B cell (primary cell): ENCODE results near the gene CHST11. TPM values are rescaled to one million over a fixed set of nuclear protein-coding genes. Genes with fewer than 3 reads are reported as not detected.

Source experiments
- ATAC-seq: fragments of 200-7000 bp; cut with Tn5 transposase; one replicate; pipeline ENCODE4 v1.10.0; 2021; ENCODE audit warnings: low read depth, mild to moderate bottlenecking, moderate number of reproducible peaks, moderate library complexity
- CTCF ChIA-PET: fragments of 350-600 bp; sonication (Branson Sonifier 250); formaldehyde crosslinking; loops from one replicate; lab custom pipeline; 2021; ENCODE audit warnings: antibody characterized with exemption, inconsistent platforms; lab: Charles Lee
- POLR2A ChIA-PET: fragments of 350-600 bp; sonication (Branson Sonifier 250); formaldehyde crosslinking; loops from one replicate; lab custom pipeline; 2021; ENCODE audit warnings: antibody characterized with exemption; lab: Charles Lee
- DNase-seq: peaks from one replicate; pipeline ENCODE4 v3.0.0; 2013
- H2AFZ ChIP-seq: 2 replicates; pipeline ENCODE4 v1.6.1; 2012; ENCODE audit warnings: mild to moderate bottlenecking, low read depth, low read length; ENCODE audit not compliant: insufficient read depth, poor library complexity, severe bottlenecking
- H3K27ac ChIP-seq, 2 donors: 1 replicate in 1 of 2; 2 replicates in 1 of 2; pipeline ENCODE4 v1.5.1; 2012 to 2013; ENCODE audit warnings: low read length in 2 of 2, mild to moderate bottlenecking in 2 of 2, moderate library complexity in 1 of 2
- H3K27me3 ChIP-seq, 4 experiments: fragments of 200-600 bp in 1 of 4; sonication (generic) in 1 of 4; replicated peaks in 1 of 4; 1 replicate in 2 of 4; 2 replicates in 2 of 4; pipeline versions ENCODE4 v1.6.1 to v1.7.0; 2013 to 2016; ENCODE audit warnings: low read length in 3 of 4, mild to moderate bottlenecking in 2 of 4, mixed read lengths in 1 of 4, moderate library complexity in 1 of 4; ENCODE audit not compliant: insufficient read depth in 4 of 4, control insufficient read depth in 3 of 4; ENCODE audit errors: control extremely low read depth in 1 of 4
- H3K36me3 ChIP-seq, 2 experiments: replicated peaks in 1 of 2; 1 replicate in 1 of 2; 2 replicates in 1 of 2; pipeline versions ENCODE4 v1.6.1 to v1.7.1; 2013; ENCODE audit warnings: low read length in 1 of 2; ENCODE audit not compliant: insufficient read depth in 2 of 2, control insufficient read depth in 1 of 2; ENCODE audit errors: control extremely low read depth in 1 of 2, extremely low read depth in 1 of 2
- H3K4me1 ChIP-seq, 2 donors: fragments of 200-600 bp in 1 of 2; sonication (generic) in 1 of 2; 1 replicate in 1 of 2; 2 replicates in 1 of 2; pipeline versions ENCODE4 v1.5.1 to v1.6.1; 2013 to 2017; ENCODE audit warnings: low read length in 2 of 2; ENCODE audit not compliant: control insufficient read depth in 2 of 2, insufficient read depth in 2 of 2
- H3K4me2 ChIP-seq: replicated peaks from 2 replicates; pipeline ENCODE3; 2012; ENCODE audit warnings: mild to moderate bottlenecking, low read depth, low read length; ENCODE audit not compliant: poor library complexity, severe bottlenecking
- H3K4me3 ChIP-seq, 5 experiments: fragments of 200-600 bp in 1 of 5; sonication (generic) in 1 of 5; 1 replicate in 3 of 5; 2 replicates in 2 of 5; pipeline versions ENCODE4 v1.5.1 to v1.7.0; 2011 to 2016; ENCODE audit warnings: low read length in 4 of 5, mild to moderate bottlenecking in 4 of 5, low read depth in 2 of 5, control low read depth in 1 of 5, moderate library complexity in 1 of 5; ENCODE audit not compliant: insufficient read depth in 1 of 5; ENCODE audit errors: control extremely low read depth in 1 of 5, extremely low read depth in 1 of 5
- H3K79me2 ChIP-seq: fragments of 200-600 bp; sonication (generic); one replicate; pipeline ENCODE4 v1.6.0; 2016; ENCODE audit warnings: low read length; ENCODE audit not compliant: control insufficient read depth, insufficient read depth
- H3K9ac ChIP-seq: fragments of 200-600 bp; sonication (generic); 2 replicates; pipeline ENCODE4 v1.6.1; 2017; ENCODE audit warnings: mild to moderate bottlenecking, low read length, moderate library complexity
- H3K9me3 ChIP-seq, 3 donors: one replicate each; pipeline versions ENCODE4 v1.6.1 to v1.7.1; 2013; ENCODE audit warnings: low read length in 2 of 3; ENCODE audit not compliant: control insufficient read depth in 2 of 3, insufficient read depth in 1 of 3; ENCODE audit errors: control extremely low read depth in 1 of 3
- H4K20me1 ChIP-seq: 2 replicates; pipeline ENCODE4 v1.6.0; 2012; ENCODE audit warnings: mild to moderate bottlenecking, low read length; ENCODE audit not compliant: insufficient read depth, control insufficient read depth, poor library complexity, severe bottlenecking
- H3K27ac Mint-ChIP-seq: one replicate; pipeline ENCODE4 v1.8.0; 2021; ENCODE audit warnings: mixed read lengths
- H3K27me3 Mint-ChIP-seq: one replicate; pipeline ENCODE4 v1.8.0; 2021; ENCODE audit warnings: mixed read lengths
- H3K4me1 Mint-ChIP-seq: one replicate; pipeline ENCODE4 v1.8.0; 2021; ENCODE audit warnings: mixed read lengths
- H3K4me3 Mint-ChIP-seq: one replicate; pipeline ENCODE4 v1.8.0; 2021; ENCODE audit warnings: mixed read lengths
- H3K9me3 Mint-ChIP-seq: one replicate; pipeline ENCODE4 v1.8.0; 2022; ENCODE audit warnings: mixed read lengths; ENCODE audit not compliant: insufficient read depth
- EZH2 ChIP-seq: IDR thresholded peaks from 2 replicates; pipeline ENCODE4 v1.6.1; 2012; ENCODE audit warnings: borderline replicate concordance, low read depth, mild to moderate bottlenecking, moderate library complexity, low read length; ENCODE audit not compliant: insufficient read depth, poor library complexity, severe bottlenecking
- WGBS: methylation state at CpG from one replicate; pipeline ENCODE4 v1.1.5; 2013; ENCODE audit warnings: missing lambda C conversion rate; ENCODE audit not compliant: insufficient coverage; 5-methylcytosine and 5-hydroxymethylcytosine counted together
- intact Hi-C: fragments of 100-400 bp; cut with micrococcal nuclease; formaldehyde crosslinking; loops from one replicate; pipeline ENCODE4 v1.10.0; 2022
- polyA plus RNA-seq: library from polyadenylated mRNA; depleted of rRNA; stranded (reverse); fragments of >200 nt; gene quantifications from 2 replicates; pipeline ENCODE4 v1.2.3, GENCODE V29; 2012
- total RNA-seq, 2 donors: library from RNA; stranded (reverse); fragments of 120-200 nt in 1 of 2; gene quantifications; 1 replicate in 1 of 2; 2 replicates in 1 of 2; pipeline versions ENCODE4 v1.2.3 to v1.2.4, GENCODE V29; 2013 to 2022
- TF ChIP-seq, protein P1 (sequence below): fragments of 200-600 bp; IDR thresholded peaks from one replicate; pipeline ENCODE4 v1.8.0; 2022; ENCODE audit warnings: antibody characterized with exemption, mild to moderate bottlenecking

Gene CHST11
- total and polyA plus RNA-seq, 2 donors (not counting 1 experiment from before 2014, with no cell fraction given) = 46.3 to 152 TPM

DNA sequence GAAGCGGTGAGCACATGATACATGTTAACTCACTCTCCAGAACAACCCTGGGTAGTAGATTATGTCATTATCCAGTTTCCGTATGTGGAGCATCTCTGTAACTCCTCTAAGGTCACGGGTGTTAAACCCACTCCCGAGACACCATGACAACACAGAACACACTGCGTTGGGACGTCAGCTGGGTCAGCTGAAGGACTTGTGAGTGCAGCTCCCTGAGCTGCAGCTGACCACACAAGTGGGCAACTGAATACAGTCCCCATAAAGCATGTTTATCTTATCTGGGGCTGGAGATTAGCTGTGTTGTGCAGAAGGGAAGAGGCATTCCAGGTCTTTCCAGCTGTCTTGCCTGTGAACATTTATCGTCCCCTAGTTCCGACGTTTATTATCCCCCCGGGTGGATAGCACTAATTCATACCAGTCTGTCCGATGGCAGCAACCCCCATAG, 211.5 kb downstream of the CHST11 start:
- Mint-ChIP-seq H3K4me3 (peak overlapping the region; percentile 51), H3K9me3 (no peaks in the 10 kb centered on the region), H3K4me1 (peaks cover 73% of the 10 kb centered on the region), H3K27me3 (no peaks in the 10 kb centered on the region), H3K27ac (peak overlapping the region; percentile 64)
- POLR2A ChIA-PET = no interaction called here
- no peak for DNase-seq
- Histone ChIP-seq H3K9ac (no peak overlapping the region), H3K27me3 (no peaks in the 10 kb centered on the region), H3K4me3 (no peak overlapping the region), H3K36me3 (no peaks in the 10 kb centered on the region), H2AFZ (no peak overlapping the region), H4K20me1 (peaks cover 66% of the 10 kb centered on the region), H3K9me3 (peaks cover 0 to 3% (median 0%) of the 10 kb centered on the region in 3 donors), H3K79me2 (peaks cover 90% of the 10 kb centered on the region), H3K4me2 (no peak overlapping the region), H3K4me1 (peaks cover 39 to 53% of the 10 kb centered on the region in 2 donors), H3K27ac (no peak overlapping the region)
- 92% methylated on average over 2 of the region's 11 CpGs for WGBS
- no peak for ATAC-seq
- TF ChIP-seq EZH2 = no peak
- TF ChIP-seq, protein P1, sequence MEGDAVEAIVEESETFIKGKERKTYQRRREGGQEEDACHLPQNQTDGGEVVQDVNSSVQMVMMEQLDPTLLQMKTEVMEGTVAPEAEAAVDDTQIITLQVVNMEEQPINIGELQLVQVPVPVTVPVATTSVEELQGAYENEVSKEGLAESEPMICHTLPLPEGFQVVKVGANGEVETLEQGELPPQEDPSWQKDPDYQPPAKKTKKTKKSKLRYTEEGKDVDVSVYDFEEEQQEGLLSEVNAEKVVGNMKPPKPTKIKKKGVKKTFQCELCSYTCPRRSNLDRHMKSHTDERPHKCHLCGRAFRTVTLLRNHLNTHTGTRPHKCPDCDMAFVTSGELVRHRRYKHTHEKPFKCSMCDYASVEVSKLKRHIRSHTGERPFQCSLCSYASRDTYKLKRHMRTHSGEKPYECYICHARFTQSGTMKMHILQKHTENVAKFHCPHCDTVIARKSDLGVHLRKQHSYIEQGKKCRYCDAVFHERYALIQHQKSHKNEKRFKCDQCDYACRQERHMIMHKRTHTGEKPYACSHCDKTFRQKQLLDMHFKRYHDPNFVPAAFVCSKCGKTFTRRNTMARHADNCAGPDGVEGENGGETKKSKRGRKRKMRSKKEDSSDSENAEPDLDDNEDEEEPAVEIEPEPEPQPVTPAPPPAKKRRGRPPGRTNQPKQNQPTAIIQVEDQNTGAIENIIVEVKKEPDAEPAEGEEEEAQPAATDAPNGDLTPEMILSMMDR = no peak
- intact Hi-C loops = no loop called here
- CTCF ChIA-PET = interaction anchor here (1.1 to 2.2 kb wide), 3 partner anchors 14 to 286 kb away, joined by 3 to 14 read pairs (median 5); no protein-coding TSS in a partner anchor

DNA sequence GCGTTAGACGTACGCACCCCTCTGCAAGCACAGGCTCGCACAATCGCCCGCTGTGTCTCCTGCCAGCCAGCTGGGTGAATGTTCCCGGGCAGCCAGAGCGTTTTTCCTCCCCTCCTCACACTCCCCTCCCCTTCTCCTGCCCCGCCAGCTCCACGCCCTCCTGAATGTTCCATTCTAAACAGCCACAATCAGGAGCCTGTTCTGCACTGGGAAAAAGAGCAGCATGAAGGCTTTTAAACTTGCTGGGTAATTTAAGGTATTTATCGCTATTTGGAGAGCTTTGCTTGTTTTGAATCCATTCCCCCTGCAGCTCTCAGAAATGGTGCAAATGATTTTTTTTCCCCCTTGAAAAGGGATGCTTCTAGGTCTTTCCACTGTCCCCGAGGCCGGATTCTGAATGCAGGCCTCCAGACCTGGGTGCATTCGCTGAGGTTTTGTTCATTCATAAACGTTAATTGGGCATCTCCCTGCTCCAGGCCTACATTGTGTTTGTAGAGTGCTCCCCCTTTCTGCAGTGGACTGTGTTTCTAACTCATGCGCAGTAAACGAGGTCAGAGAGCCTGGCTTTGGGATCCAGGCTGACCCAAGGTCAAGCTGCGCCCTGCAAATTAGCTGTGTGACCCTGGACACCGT, 212.5 kb downstream of the CHST11 start:
- Histone ChIP-seq H2AFZ (no peak overlapping the region), H3K27ac (no peak overlapping the region), H3K4me2 (peak overlapping the region; percentile 53), H4K20me1 (peaks cover 63% of the 10 kb centered on the region), H3K27me3 (no peaks in the 10 kb centered on the region), H3K4me1 (peaks cover 39 to 53% of the 10 kb centered on the region in 2 donors), H3K36me3 (no peaks in the 10 kb centered on the region), H3K9me3 (peaks cover 0 to 3% (median 0%) of the 10 kb centered on the region in 3 donors), H3K4me3 (no peak overlapping the region), H3K79me2 (peaks cover 86% of the 10 kb centered on the region), H3K9ac (peak overlapping the region; percentile 7)
- intact Hi-C loops = no loop called here
- Mint-ChIP-seq H3K27me3 (no peaks in the 10 kb centered on the region), H3K4me1 (peaks cover 76% of the 10 kb centered on the region), H3K9me3 (no peaks in the 10 kb centered on the region), H3K4me3 (peak overlapping the region; percentile 62), H3K27ac (peak overlapping the region; percentile 71)
- DNase-seq (no peak), ATAC-seq (no peak)
- no peak for TF ChIP-seq EZH2
- TF ChIP-seq, protein P1 = no peak
- ChIA-PET CTCF (interaction anchor here (0.7 to 2.2 kb wide), 2 partner anchors 211 to 287 kb away, joined by 3 to 14 read pairs; no protein-coding TSS in a partner anchor), POLR2A (no interaction called here)
- 66% methylated on average over 16 of the region's 19 CpGs for whole genome bisulfite sequencing
